DMS153 treated with DMSO at 0.1 percent for 48 hours (cell line): ENCODE data around the gene G6PC3.
"Not testable (repeated sequence)": the region's sequence is repeated elsewhere in the genome, so short reads cannot be mapped to it uniquely, and the experiment has no call there.

ENCODE experiments used
- DNase-seq: peaks from one replicate; lab custom pipeline; 2025; ENCODE audit not compliant: unreplicated experiment; lab: John Stamatoyannopoulos, UW

The G6PC3 gene

GRCh38 chr17:44105941-44106340 is 35.4 kb downstream of the G6PC3 start:
- DNase-seq, result no peak

- DNase-seq, result no peak
Measured at GRCh38 chr17:44106801-44107200, 36.3 kb downstream of the G6PC3 start.

GRCh38 chr17:44108440-44109311 is 38.1 kb downstream of the G6PC3 start:
- no peak for DNase-seq

- DNase-seq, result no peak
Measured at GRCh38 chr17:44109312-44109630, 38.7 kb downstream of the G6PC3 start.

- no peak for DNase-seq
Measured at GRCh38 chr17:44110011-44110686, 39.6 kb downstream of the G6PC3 start.

- peak; percentile 95 for DNase-seq
Measured at GRCh38 chr17:44110823-44111633, 40.5 kb downstream of the G6PC3 start.

GRCh38 chr17:44111777-44112176 is 41.2 kb downstream of the G6PC3 start:
- no peak for DNase-seq

- DNase-seq, result no peak
Measured at GRCh38 chr17:44112284-44113280, 42.0 kb downstream of the G6PC3 start.

GRCh38 chr17:44113382-44113781 is 42.8 kb downstream of the G6PC3 start:
- DNase-seq, result no peak

- DNase-seq, result no peak
Measured at GRCh38 chr17:44113868-44114840, 43.6 kb downstream of the G6PC3 start.

GRCh38 chr17:44115585-44116415 is 45.3 kb downstream of the G6PC3 start:
- peak; percentile 6 for DNase-seq

- DNase-seq, result no peak
Measured at GRCh38 chr17:44117351-44117750, 46.8 kb downstream of the G6PC3 start.

- no peak for DNase-seq
Measured at GRCh38 chr17:44118427-44119050, 48.0 kb downstream of the G6PC3 start.

GRCh38 chr17:44119062-44119461 is 48.5 kb downstream of the G6PC3 start:
- DNase-seq, result no peak

GRCh38 chr17:44119798-44120197 is 49.3 kb downstream of the G6PC3 start:
- no peak for DNase-seq

- DNase-seq, result not testable (repeated sequence)
Measured at GRCh38 chr17:44120281-44120680, 49.7 kb downstream of the G6PC3 start.

- no peak for DNase-seq
Measured at GRCh38 chr17:44120851-44121605, 50.5 kb downstream of the G6PC3 start.
